A673 (cell line): ENCODE results near the gene CDR2L. TPM values are rescaled to one million over a fixed set of nuclear protein-coding genes. Genes with fewer than 3 reads are reported as not detected.

ENCODE experiments used
- BruUV-seq: library from RNA; stranded (reverse); fragments of 400-500 nt; replicated peaks from 2 replicates; lab custom pipeline; 2021; lab: Mats Ljungman, UMichigan
- CTCF ChIA-PET: fragments of 300-600 bp; sonication (Branson Sonifier 250); formaldehyde crosslinking; loops from one replicate; lab custom pipeline; 2022; ENCODE audit warnings: antibody characterized with exemption; lab: Charles Lee
- POLR2A ChIA-PET: fragments of 300-600 bp; sonication (Branson Sonifier 250); formaldehyde crosslinking; loops from one replicate; lab custom pipeline; 2022; ENCODE audit warnings: antibody characterized with exemption; ENCODE audit not compliant: low non-redundant PET; lab: Charles Lee
- DNase-seq: peaks from one replicate; pipeline ENCODE4 v3.0.0-alpha.2; 2015; ENCODE audit warnings: low spot score
- H3K27ac ChIP-seq: fragments of 200-600 bp; sonication (generic); 2 replicates; pipeline ENCODE4 v1.5.1; 2016; ENCODE audit warnings: mixed run types, low read depth, mild to moderate bottlenecking, mixed read lengths, antibody characterized with exemption, low read length; ENCODE audit not compliant: poor library complexity, severe bottlenecking
- H3K27me3 ChIP-seq: fragments of 200-600 bp; sonication (generic); replicated peaks from 2 replicates; pipeline ENCODE4 v1.6.1; 2017; ENCODE audit warnings: mixed run types, low read depth, mild to moderate bottlenecking, mixed read lengths, antibody characterized with exemption, low read length; ENCODE audit not compliant: insufficient read depth, poor library complexity
- H3K36me3 ChIP-seq: fragments of 200-600 bp; sonication (generic); 2 replicates; pipeline ENCODE4 v1.6.1; 2016; ENCODE audit warnings: mixed run types, mild to moderate bottlenecking, mixed read lengths, antibody characterized with exemption, low read length; ENCODE audit not compliant: insufficient read depth, poor library complexity, severe bottlenecking
- H3K4me1 ChIP-seq: fragments of 200-600 bp; sonication (generic); 2 replicates; pipeline ENCODE4 v1.6.1; 2017; ENCODE audit warnings: mixed run types, mild to moderate bottlenecking, mixed read lengths, antibody characterized with exemption, low read length; ENCODE audit not compliant: insufficient read depth, poor library complexity, severe bottlenecking
- H3K4me3 ChIP-seq: fragments of 200-600 bp; sonication (generic); 2 replicates; pipeline ENCODE4 v1.5.1; 2016; ENCODE audit warnings: low read depth, mixed run types, mild to moderate bottlenecking, mixed read lengths, low read length; ENCODE audit not compliant: poor library complexity, severe bottlenecking
- H3K9me3 ChIP-seq: fragments of 200-600 bp; sonication (generic); 2 replicates; pipeline ENCODE4 v1.6.1; 2016; ENCODE audit warnings: mixed run types, low read depth, mild to moderate bottlenecking, mixed read lengths, antibody characterized with exemption, low read length; ENCODE audit not compliant: poor library complexity, severe bottlenecking
- CTCF ChIP-seq: fragments of 300-800, 200-600 bp; sonication (generic); conservative IDR thresholded peaks from 2 replicates; pipeline ENCODE4 v1.5.1; 2017; ENCODE audit warnings: low read depth, mild to moderate bottlenecking, antibody characterized with exemption, low read length, moderate library complexity, mixed read lengths
- EZH2 ChIP-seq: fragments of 200-600 bp; sonication (generic); IDR thresholded peaks from 2 replicates; pipeline ENCODE4 v1.6.1; 2017; ENCODE audit warnings: borderline replicate concordance, low read depth, mild to moderate bottlenecking, mixed read lengths, antibody characterized with exemption, low read length; ENCODE audit not compliant: poor library complexity, severe bottlenecking
- intact Hi-C: fragments of 100-400 bp; cut with micrococcal nuclease; formaldehyde crosslinking; loops from one replicate; pipeline ENCODE4 v1.10.0; 2022; ENCODE audit not compliant: unreplicated experiment
- total RNA-seq: library from RNA; stranded (reverse); gene quantifications from 2 replicates; pipeline ENCODE4 v1.2.3, GENCODE V29; 2021

CDR2L gene
- total RNA-seq, 1 experiment from 2014 or later, result 5.8 TPM

GRCh38 chr17:75003070-75003956 is 15.9 kb downstream of the CDR2L start:
- TF ChIP-seq CTCF, result no peak
- no peak for TF ChIP-seq EZH2
- H3K36me3 ChIP-seq, result no peaks in the 10 kb centered on the region
- ChIA-PET CTCF (no interaction called here), POLR2A (no interaction called here)
- no peak overlapping the region for H3K27ac ChIP-seq
- intact Hi-C loops, result no loop called here
- no peaks in the 10 kb centered on the region for H3K4me1 ChIP-seq
- no TSS peak for BruUV-seq
- DNase-seq, result no peak
- no peak overlapping the region for H3K4me3 ChIP-seq
- H3K9me3 ChIP-seq, result no peaks in the 10 kb centered on the region
- no peaks in the 10 kb centered on the region for H3K27me3 ChIP-seq

- Histone ChIP-seq H3K4me1 (no peaks in the 10 kb centered on the region), H3K27ac (no peak overlapping the region), H3K27me3 (no peaks in the 10 kb centered on the region), H3K9me3 (no peaks in the 10 kb centered on the region), H3K36me3 (no peaks in the 10 kb centered on the region), H3K4me3 (no peak overlapping the region)
- BruUV-seq, result no TSS peak
- no peak for TF ChIP-seq EZH2
- TF ChIP-seq CTCF, result no peak
- ChIA-PET POLR2A (no interaction called here), CTCF (no interaction called here)
- DNase-seq, result no peak
- intact Hi-C loops, result no loop called here
Measured at GRCh38 chr17:75003957-75004355, 16.5 kb downstream of the CDR2L start.

- TF ChIP-seq EZH2 (no peak), CTCF (no peak)
- Histone ChIP-seq H3K36me3 (no peaks in the 10 kb centered on the region), H3K27me3 (no peaks in the 10 kb centered on the region), H3K4me1 (no peaks in the 10 kb centered on the region), H3K27ac (no peak overlapping the region), H3K9me3 (no peaks in the 10 kb centered on the region), H3K4me3 (no peak overlapping the region)
- intact Hi-C loops, result no loop called here
- CTCF ChIA-PET, result no interaction called here
- BruUV-seq, result no TSS peak
- DNase-seq, result no peak
- POLR2A ChIA-PET, result no interaction called here
Measured at GRCh38 chr17:75004371-75004770, 16.9 kb downstream of the CDR2L start.
